Mammary epithelial cell (primary cell): ENCODE results near the gene SCAF1.

Source experiments
- CTCF ChIP-seq, 2 donors: IDR thresholded peaks in 1 of 2; conservative IDR thresholded peaks in 1 of 2; 2 replicates each; pipeline ENCODE4 v1.5.1; 2011 to 2012; ENCODE audit warnings: inconsistent platforms in 2 of 2, low read length in 2 of 2, mild to moderate bottlenecking in 2 of 2, control low read depth in 1 of 2, low read depth in 1 of 2; ENCODE audit not compliant: insufficient read depth in 1 of 2; ENCODE audit errors: extremely low read depth in 1 of 2
- EZH2 ChIP-seq: IDR thresholded peaks from 2 replicates; pipeline ENCODE4 v1.6.1; 2012; ENCODE audit warnings: low read length, inconsistent platforms, borderline replicate concordance

GRCh38 chr19:49662011-49662410, 20.0 kb downstream of the SCAF1 start:
- no peak for TF ChIP-seq CTCF (conservative IDR thresholded peaks at IDR 0.05 in 1 of 2, IDR thresholded peaks at IDR 0.05 in 1 of 2; ENCODE audit: extremely low read depth in 1 of 2, insufficient read depth in 1 of 2, low read depth in 1 of 2, low read length in 2 of 2)
- TF ChIP-seq EZH2 = no peak
